ENCODE measurements around the gene TMEM176B. TPM values are rescaled to one million over a fixed set of nuclear protein-coding genes. Genes with fewer than 3 reads are reported as not detected.

Gene TMEM176B
- total RNA-seq, 2 experiments from 2014 or later: 0.09 TPM; not detected in 1

- Histone ChIP-seq H3K4me3 (ENCODE audit: low read depth, low read length, poor library complexity, severe bottlenecking) (no peak overlapping the region), H4K20me1 (ENCODE audit: insufficient read depth, low read length) (no peaks in the 10 kb centered on the region)
Measured at GRCh38 chr7:150745086-150745485, 55.1 kb downstream of the TMEM176B start.

GRCh38 chr7:150744041-150744656, 56.0 kb downstream of the TMEM176B start:
- no peaks in the 10 kb centered on the region for H3K9me3 ChIP-seq (ENCODE audit: low read length)
- H3K4me1 ChIP-seq (ENCODE audit: insufficient read depth, low read length, poor library complexity, severe bottlenecking): no peaks in the 10 kb centered on the region
- no peaks in the 10 kb centered on the region for H3K9me2 ChIP-seq (ENCODE audit: insufficient read depth, low read length)
- H4K20me1 ChIP-seq (ENCODE audit: insufficient read depth, low read length): no peaks in the 10 kb centered on the region
- H3K27ac ChIP-seq (ENCODE audit: low read depth, low read length, poor library complexity, severe bottlenecking): no peak overlapping the region
- no peak for TF ChIP-seq CTCF (conservative IDR thresholded peaks at IDR 0.05; ENCODE audit: low read length)
- TF ChIP-seq EZH2phosphoT487 (IDR thresholded peaks at IDR 0.05; ENCODE audit: borderline replicate concordance, low read depth, low read length): no peak
- H3K79me2 ChIP-seq (ENCODE audit: insufficient read depth, low read depth, low read length): no peaks in the 10 kb centered on the region
- BruUV-seq (replicated peaks): no TSS peak
- no peak overlapping the region for H3K4me3 ChIP-seq (ENCODE audit: low read depth, low read length, poor library complexity, severe bottlenecking)
- no peak for DNase-seq (ENCODE audit: low spot score)
- CTCF ChIA-PET (ENCODE audit: unreplicated experiment): no interaction called here
- POLR2A ChIA-PET: interaction anchor here (0.5 kb wide), 1 partner anchor 353 kb away, joined by 4 read pairs; no protein-coding TSS in a partner anchor
- no peak overlapping the region for H3K4me2 ChIP-seq (ENCODE audit: low read length)
- intact Hi-C loops (cut with micrococcal nuclease; ENCODE audit: unreplicated experiment): no loop called here
- H3K36me3 ChIP-seq (ENCODE audit: insufficient read depth, low read length): no peaks in the 10 kb centered on the region
- no peak overlapping the region for H2AFZ ChIP-seq (ENCODE audit: low read length)

More at GRCh38 chr7:150745086-150745485, 55.1 kb downstream of the TMEM176B start:
- intact Hi-C loops (cut with micrococcal nuclease; ENCODE audit: unreplicated experiment): no loop called here
- H3K27ac ChIP-seq (ENCODE audit: low read depth, low read length, poor library complexity, severe bottlenecking): no peak overlapping the region
- no peaks in the 10 kb centered on the region for H3K79me2 ChIP-seq (ENCODE audit: insufficient read depth, low read depth, low read length)
- no peaks in the 10 kb centered on the region for H3K9me2 ChIP-seq (ENCODE audit: insufficient read depth, low read length)
- no peaks in the 10 kb centered on the region for H3K4me1 ChIP-seq (ENCODE audit: insufficient read depth, low read length, poor library complexity, severe bottlenecking)
- H2AFZ ChIP-seq (ENCODE audit: low read length): no peak overlapping the region
- ChIA-PET CTCF (ENCODE audit: unreplicated experiment) (no interaction called here), POLR2A (no interaction called here)
- DNase-seq (ENCODE audit: low spot score): no peak
- no TSS peak for BruUV-seq (replicated peaks)
- H3K4me2 ChIP-seq (ENCODE audit: low read length): no peak overlapping the region
- H3K36me3 ChIP-seq (ENCODE audit: insufficient read depth, low read length): no peaks in the 10 kb centered on the region
- TF ChIP-seq CTCF (conservative IDR thresholded peaks at IDR 0.05; ENCODE audit: low read length) (no peak), EZH2phosphoT487 (IDR thresholded peaks at IDR 0.05; ENCODE audit: borderline replicate concordance, low read depth, low read length) (no peak)
- no peaks in the 10 kb centered on the region for H3K9me3 ChIP-seq (ENCODE audit: low read length)

GRCh38 chr7:150742286-150742968, 57.7 kb downstream of the TMEM176B start:
- Histone ChIP-seq H2AFZ (ENCODE audit: low read length) (no peak overlapping the region), H3K9me3 (ENCODE audit: low read length) (no peaks in the 10 kb centered on the region), H3K4me1 (ENCODE audit: insufficient read depth, low read length, poor library complexity, severe bottlenecking) (no peaks in the 10 kb centered on the region), H3K4me2 (ENCODE audit: low read length) (no peak overlapping the region), H3K79me2 (ENCODE audit: insufficient read depth, low read depth, low read length) (no peaks in the 10 kb centered on the region), H3K27ac (ENCODE audit: low read depth, low read length, poor library complexity, severe bottlenecking) (no peak overlapping the region), H3K4me3 (ENCODE audit: low read depth, low read length, poor library complexity, severe bottlenecking) (no peak overlapping the region), H3K9me2 (ENCODE audit: insufficient read depth, low read length) (no peaks in the 10 kb centered on the region), H3K36me3 (ENCODE audit: insufficient read depth, low read length) (no peaks in the 10 kb centered on the region), H4K20me1 (ENCODE audit: insufficient read depth, low read length) (no peaks in the 10 kb centered on the region)
- no peak for TF ChIP-seq CTCF (conservative IDR thresholded peaks at IDR 0.05; ENCODE audit: low read length)
- TF ChIP-seq EZH2phosphoT487 (IDR thresholded peaks at IDR 0.05; ENCODE audit: borderline replicate concordance, low read depth, low read length): no peak
- CTCF ChIA-PET (ENCODE audit: unreplicated experiment): no interaction called here
- DNase-seq (ENCODE audit: low spot score): no peak
- POLR2A ChIA-PET: no interaction called here
- intact Hi-C loops (cut with micrococcal nuclease; ENCODE audit: unreplicated experiment): no loop called here
- BruUV-seq (replicated peaks): no TSS peak

Data from OCI-LY7 (cell line).